UCSD-AML1 (cell line): ENCODE results near the gene NDUFB7.

ENCODE experiments used
- DNase-seq: peaks from one replicate; lab custom pipeline; 2025; ENCODE audit not compliant: unreplicated experiment; lab: John Stamatoyannopoulos, UW

NDUFB7 gene

DNA sequence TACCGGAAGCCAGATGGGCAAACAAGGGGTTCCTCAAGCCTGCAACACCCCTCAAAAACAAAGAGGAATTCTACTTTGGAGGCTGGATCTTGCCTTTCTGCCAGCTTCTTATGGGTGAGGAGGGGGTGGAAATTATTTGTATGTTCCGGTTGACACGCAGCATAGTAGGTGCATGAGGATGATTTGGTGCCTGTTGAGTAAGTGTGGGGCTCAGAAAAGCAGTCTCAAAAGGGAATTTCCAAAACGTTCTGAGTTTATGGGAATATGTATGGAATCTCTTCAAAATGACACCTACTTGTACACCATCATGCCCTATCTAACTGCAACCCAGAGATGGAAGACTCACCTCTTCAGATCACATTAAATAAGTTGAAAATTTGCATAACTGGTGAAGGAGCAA is 45.4 kb downstream of the NDUFB7 start:
- DNase-seq: no peak

DNA sequence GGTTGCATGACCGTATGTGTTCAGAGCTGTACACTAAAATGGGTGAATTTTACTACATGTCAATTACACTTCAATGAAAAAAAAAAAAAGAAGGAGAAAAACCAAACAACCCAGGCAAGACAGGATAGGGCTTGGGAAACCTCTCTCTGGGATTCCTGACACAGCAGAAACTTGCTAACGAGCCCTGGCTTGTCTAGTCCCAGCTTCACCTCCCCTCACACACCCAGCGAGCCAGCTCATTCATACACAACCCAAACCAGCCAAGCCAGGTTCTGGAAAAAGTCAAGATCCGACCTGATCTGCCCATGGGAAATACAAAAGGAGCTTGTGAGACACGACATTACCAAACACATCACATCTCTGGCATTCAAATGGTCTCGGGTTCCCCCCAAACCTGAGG is 46.1 kb downstream of the NDUFB7 start:
- DNase-seq: no peak

DNA sequence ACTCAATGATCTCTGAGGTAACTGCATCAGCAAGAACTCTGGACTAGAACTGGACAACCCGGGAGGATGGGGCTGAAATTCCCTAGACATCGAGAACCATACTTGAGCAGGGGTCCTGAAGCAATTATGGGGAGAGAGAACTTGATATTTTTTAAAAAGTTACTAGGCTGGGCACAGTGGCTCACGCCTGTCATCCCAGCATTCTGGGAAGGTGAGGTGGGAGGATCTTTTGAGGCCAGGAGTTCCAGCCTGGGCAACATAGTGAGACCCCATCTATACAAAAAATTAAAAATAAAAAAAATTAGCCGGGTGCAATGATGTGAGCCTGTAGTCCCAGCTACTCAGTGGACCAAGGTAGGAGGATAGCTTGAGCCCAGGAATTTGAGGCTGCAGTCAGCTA is 51.3 kb downstream of the NDUFB7 start:
- DNase-seq: no peak

DNA sequence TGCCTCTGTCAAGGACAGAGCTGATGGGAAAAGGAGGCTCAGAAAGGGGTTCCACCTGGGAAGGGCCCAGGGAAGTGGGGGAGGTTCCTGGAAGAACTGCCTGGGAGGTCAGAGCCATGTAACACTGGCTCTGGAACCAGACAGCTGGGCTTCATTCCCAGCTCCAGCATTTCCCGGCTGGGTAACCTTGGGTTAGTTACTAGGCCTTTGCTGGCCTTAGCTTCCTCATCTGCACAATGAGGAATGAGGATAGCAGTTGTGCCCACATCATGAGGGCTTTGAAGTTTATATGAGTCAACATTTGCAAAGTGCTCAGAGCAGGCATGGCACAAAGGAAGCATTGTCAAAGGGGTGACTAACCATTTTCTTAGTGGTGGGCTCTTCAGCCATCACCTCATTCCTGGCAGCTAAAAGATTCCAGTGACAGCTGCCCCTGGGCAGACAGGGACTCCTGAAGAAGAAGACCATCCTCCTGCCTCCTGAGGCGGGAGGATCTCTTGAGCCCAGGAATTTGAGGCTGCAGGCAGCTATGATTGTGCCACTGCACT is 51.9 kb downstream of the NDUFB7 start:
- no peak for DNase-seq

DNA sequence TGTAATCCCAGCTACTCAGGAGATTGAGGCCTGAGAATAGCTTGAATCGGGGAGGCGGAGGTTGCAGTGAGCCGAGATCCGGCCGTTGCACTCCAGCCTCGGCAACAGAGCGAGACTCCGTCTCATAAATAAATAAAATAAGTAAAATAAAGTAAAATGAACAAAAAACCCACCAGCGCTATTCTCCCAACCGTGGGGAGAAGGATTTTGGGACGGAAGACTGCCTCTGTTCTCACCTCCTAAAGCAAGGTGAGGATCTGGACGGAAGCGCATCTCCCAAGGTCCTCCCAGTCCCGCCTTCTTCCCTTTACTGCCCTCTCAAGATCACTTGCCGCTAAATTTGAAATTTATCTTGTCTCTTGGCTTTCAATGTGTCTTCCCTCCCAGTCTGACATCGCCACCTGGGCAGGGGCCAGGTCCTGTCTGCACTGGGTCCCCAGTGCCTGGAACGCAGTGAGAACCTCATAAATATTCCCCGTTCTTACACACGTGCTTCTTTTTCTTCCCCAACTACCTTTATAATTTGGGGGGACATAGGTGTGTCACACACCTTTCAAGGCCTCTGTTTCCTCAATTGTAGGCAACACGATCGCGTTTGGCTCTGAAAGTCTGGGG is 52.5 kb downstream of the NDUFB7 start:
- no peak for DNase-seq

DNA sequence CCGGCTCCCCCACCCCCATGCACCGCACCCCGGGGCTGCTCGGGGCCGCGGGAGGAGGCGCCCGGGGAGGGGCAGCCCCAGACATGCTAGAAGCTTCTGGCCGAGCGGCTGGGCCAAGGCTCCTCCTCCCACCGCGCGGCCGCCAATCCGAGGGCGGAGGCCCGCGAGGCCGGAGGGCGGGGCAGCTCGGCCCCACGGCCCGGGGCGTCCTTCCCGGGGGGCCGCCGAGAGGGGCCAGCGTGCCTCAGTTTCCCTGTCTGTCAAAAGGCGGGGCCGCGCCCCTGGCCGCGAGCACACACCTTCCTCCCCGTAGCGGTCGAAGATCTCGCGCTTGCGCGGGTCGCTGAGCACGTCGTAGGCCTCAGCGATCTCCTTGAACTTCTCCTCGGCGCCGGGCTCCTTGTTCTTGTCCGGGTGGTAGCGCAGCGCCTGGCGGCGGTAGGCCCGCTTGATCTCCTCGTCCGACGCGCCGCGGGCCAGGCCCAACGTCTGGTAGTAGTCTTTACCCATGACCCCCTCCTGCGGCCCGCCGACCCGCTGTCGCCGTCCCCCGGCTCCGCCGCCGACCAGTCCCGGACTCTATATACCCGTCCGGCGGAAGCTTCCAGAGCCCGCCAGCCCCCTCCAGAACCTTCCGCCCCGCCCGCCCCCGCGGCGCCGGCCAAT is 53.9 kb downstream of the NDUFB7 start, which contains the start of gene DNAJB1:
Gene DNAJB1 (minus strand): TSS at position 558 of the 666 bp plus-strand sequence. CDS start 48 bp downstream, at position 510.
- DNase-seq: peak; percentile 82

DNA sequence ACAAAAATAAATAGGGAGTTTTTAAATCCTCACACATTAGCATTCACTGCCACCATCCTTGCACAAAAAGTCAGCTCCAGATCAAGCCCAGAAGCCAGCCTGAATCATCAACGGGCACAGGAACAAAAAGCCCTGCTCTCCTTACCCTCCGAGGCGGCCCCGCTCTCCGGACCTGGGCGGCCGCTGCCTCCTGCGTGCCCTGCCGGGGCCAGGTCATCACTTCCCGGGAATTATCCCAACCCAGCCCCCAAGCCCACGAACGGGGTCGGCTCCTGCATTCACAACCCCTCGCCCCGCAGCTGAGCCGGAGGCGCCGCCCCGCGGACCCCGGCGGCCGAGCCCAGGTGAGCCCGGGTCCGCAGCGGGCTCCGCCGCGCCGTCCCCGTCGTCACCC is 54.4 kb downstream of the NDUFB7 start:
- no peak for DNase-seq

DNA sequence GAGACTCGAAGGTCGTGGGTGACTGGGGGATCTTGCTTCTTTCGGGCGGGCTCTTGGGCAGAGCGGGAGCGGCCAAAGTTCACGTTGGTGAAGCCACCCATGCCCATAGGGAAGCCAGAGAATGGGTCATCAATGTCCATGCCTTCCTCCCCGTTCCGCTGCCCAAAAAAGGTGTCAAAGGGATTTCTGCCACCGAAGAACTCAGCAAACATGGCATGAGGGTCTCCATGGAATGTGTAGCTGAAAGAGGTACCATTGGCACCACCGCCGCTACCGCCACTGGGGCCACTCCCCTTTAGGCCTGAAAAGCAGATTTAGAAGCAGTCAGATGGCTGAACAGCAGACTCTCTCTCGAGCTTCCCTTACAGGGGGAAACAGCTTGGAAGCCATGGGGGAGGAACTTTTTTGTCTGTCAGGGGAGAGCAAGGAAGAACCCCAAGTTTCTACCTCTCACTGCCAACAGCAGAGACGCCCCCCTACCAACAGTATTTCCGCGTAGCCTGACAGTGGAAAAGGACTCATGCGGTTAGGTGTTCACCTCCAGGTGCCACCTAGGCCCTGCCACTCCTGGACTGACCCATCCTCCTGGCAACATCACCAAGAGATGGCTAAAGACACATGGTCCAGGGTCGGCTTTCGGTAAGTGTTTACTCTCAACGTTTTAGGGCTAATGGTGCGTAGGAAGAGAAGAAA is 55.0 kb downstream of the NDUFB7 start:
- DNase-seq: no peak
